ENCODE data around the gene ADAMTS6. TPM values are rescaled to one million over a fixed set of nuclear protein-coding genes. Genes with fewer than 3 reads are reported as not detected.
"Not testable (repeated sequence)": the region's sequence is repeated elsewhere in the genome, so short reads cannot be mapped to it uniquely, and the experiment has no call there.

The ADAMTS6 gene
- total RNA-seq, 1 experiment from 2014 or later, result 7.2 TPM

DNA sequence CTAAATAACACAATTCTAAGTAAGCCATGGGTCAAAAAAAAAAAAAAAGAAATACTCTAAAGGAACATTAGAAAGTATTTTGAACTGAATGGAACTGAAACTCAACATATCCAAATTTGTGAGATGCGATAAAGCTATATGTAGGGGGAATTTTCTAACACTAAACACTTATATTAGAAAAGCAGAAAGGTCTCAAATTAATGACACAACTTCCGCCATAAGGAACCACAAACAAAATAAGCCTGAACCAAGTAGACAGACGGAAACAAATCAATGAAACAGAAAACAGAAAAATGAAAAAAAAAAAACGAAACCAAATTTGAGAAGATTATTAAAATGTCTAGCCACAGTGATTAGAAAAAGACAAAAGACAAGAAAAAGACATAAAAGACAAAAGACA lies 39.9 kb downstream of the ADAMTS6 start:
- Histone ChIP-seq H3K4me1 (peaks cover 7% of the 10 kb centered on the region; the same call in 1 of the 2 replicates), H3K36me3 (no peaks in the 10 kb centered on the region), H3K27me3 (no peaks in the 10 kb centered on the region), H3K4me3 (no peak overlapping the region), H3K27ac (no peak overlapping the region), H3K9me3 (replicated peaks) (no peaks in the 10 kb centered on the region)
- DNase-seq, result no peak

DNA sequence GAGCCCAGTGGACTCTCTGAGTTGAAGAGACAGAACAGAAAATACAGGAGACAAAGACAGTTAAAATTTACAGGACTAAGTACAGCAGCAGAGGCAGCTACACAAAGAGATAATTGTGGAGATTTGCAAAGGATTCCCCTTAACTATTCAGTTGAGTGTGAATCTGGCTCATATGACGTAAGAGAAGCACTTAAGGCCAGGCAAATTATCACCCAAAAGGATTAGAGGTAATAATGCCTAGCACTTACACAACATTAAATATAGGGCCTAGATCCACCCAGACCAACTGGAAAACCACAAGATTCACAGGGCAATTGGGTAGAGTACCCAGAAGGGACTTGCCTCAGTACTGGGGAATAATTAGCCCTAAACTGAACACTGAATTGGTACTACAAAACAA lies 41.3 kb downstream of the ADAMTS6 start:
- DNase-seq, result peak; percentile 6 to 66
- Histone ChIP-seq H3K27me3 (no peaks in the 10 kb centered on the region), H3K4me3 (no peak overlapping the region), H3K9me3 (replicated peaks) (no peaks in the 10 kb centered on the region), H3K27ac (no peak overlapping the region), H3K4me1 (peaks cover 7% of the 10 kb centered on the region; the same call in 1 of the 2 replicates), H3K36me3 (no peaks in the 10 kb centered on the region)

DNA sequence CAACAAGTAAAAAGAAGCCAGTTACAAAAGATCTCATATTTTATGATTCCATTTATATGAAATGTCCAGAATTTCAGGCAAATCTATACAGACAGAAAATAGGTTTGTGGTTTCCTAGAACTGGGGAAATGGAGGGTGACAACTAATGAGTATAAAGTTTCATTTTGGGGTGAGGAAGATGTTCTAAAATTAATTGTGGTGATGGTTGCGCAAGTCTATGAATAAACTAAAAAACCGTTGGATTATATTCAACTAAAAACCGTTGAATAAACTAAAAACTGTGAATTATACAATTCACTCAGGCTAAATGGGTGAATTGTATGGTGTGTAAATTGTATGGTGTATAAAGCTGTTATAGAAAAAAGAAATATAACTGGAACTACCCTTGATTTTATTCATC lies 47.6 kb downstream of the ADAMTS6 start:
- no peak for DNase-seq
- H3K4me1 ChIP-seq, result no peaks in the 10 kb centered on the region
- no peak overlapping the region for H3K4me3 ChIP-seq
- H3K9me3 ChIP-seq (replicated peaks), result no peaks in the 10 kb centered on the region
- H3K27ac ChIP-seq, result no peak overlapping the region
- H3K27me3 ChIP-seq, result no peaks in the 10 kb centered on the region
- no peaks in the 10 kb centered on the region for H3K36me3 ChIP-seq

DNA sequence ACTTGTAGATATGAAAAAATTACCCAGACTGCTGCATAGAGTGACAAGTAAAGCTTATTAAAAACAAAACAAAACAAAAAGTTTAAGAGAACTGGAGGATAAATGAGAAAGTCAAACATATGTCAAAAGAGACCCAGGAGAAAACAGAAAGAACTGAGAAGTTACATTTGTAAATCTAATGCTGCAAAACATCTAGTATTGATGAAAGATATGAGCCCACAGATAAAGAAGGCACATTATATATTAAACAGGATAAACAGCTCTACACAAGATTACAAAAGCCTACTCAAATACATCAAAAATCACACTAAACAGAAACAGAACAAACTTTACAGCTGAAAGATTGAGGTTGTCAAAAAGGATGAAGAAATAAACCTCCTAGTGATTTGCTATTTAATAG lies 55.1 kb downstream of the ADAMTS6 start:
- DNase-seq, result no peak
- Histone ChIP-seq H3K27me3 (no peaks in the 10 kb centered on the region), H3K36me3 (no peaks in the 10 kb centered on the region), H3K9me3 (replicated peaks) (no peaks in the 10 kb centered on the region), H3K4me1 (no peaks in the 10 kb centered on the region), H3K27ac (no peak overlapping the region), H3K4me3 (no peak overlapping the region)

DNA sequence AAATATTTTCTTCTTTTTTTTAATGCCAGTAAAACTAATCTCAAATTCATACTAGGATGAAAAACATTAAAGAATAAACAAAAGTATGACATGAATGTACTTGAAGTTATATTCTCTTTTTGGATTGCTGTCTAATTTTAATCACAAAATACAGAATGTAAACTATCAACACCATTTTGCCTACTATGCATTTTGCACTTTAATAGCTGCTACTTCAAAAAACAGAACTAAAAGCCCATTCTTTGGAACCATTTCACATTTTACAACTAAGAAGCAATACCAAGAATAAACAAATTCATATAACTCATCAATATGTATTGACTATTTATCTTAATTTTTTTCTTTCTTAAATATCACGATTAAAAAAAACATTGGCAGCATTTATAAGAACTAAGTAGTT lies 58.1 kb downstream of the ADAMTS6 start:
- H3K36me3 ChIP-seq, result no peaks in the 10 kb centered on the region; the same call in 1 of the 2 replicates

DNA sequence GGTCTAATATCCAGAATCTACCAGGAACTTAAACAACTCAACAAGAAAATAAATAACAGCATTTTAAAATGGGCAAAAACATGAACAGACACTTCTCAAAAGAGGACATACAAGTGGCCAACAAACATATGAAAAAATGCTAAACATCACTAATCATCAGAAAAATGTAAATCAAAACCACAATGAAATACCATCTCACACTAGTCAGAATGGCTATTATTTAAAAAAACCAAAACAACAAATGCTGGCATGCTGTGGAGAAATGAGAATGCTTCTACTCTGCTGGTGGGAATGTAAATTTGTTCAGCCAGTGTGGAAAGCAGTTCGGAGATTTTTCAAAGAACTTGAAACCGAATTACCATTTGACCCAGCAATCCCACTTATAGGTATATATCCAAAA lies 63.1 kb downstream of the ADAMTS6 start:
- H3K27me3 ChIP-seq, result no peaks in the 10 kb centered on the region
- H3K9me3 ChIP-seq (replicated peaks), result peaks cover 3% of the 10 kb centered on the region; the same call in 1 of the 2 replicates
- no peaks in the 10 kb centered on the region; the same call in 1 of the 2 replicates for H3K36me3 ChIP-seq
- no peak overlapping the region for H3K27ac ChIP-seq
- H3K4me3 ChIP-seq, result no peak overlapping the region
- no peak for DNase-seq
- no peaks in the 10 kb centered on the region for H3K4me1 ChIP-seq

More for the DNA sequence above, 58.1 kb downstream of the ADAMTS6 start:
- no peaks in the 10 kb centered on the region for H3K27me3 ChIP-seq
- no peaks in the 10 kb centered on the region for H3K4me1 ChIP-seq
- H3K27ac ChIP-seq, result no peak overlapping the region
- DNase-seq, result no peak
- H3K9me3 ChIP-seq (replicated peaks), result no peaks in the 10 kb centered on the region; the same call in 1 of the 2 replicates
- no peak overlapping the region for H3K4me3 ChIP-seq

DNA sequence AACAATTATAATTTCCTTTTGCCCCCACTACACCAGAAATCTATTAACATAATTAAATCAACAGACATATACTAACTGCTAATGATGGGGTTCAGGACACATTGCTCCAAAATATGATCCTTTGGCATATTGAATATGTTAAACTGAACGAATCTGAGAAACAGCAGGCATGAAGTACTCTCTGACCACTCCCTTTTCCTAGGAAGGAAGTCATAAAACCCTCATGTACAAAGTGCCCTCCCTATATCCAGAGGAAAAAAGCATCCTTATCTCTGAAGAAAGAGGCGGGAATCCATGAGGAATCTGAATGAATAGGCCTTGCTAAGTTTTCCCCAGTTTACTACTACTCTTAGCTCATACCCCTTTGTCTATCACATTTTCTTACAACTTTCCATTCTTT lies 67.9 kb downstream of the ADAMTS6 start:
- no peaks in the 10 kb centered on the region for H3K4me1 ChIP-seq
- DNase-seq, result no peak
- no peaks in the 10 kb centered on the region for H3K27me3 ChIP-seq
- peaks cover 3% of the 10 kb centered on the region; the same call in 1 of the 2 replicates for H3K9me3 ChIP-seq (replicated peaks)
- H3K27ac ChIP-seq, result no peak overlapping the region
- no peak overlapping the region for H3K4me3 ChIP-seq
- peaks cover 4% of the 10 kb centered on the region; the same call in 1 of the 2 replicates for H3K36me3 ChIP-seq

DNA sequence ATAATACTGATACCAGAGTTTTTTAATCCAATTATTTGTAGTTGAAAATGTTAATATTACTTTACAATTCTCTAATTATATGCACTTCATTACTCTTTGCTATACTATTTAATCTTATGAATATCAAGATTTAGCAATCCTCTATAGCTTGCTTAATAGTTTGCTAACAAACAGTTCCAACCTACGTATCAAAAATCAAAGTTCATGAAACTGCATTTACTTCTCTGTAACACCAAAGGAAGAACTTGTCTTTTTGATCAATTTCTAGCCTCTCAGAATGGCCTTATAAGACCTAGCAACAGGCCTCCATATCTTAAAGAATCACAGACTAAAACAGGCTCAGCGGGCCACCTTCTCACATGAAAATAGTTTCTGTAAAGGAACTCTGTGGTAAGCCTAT lies 68.9 kb downstream of the ADAMTS6 start:
- Histone ChIP-seq H3K27ac (no peak overlapping the region), H3K36me3 (peaks cover 5% of the 10 kb centered on the region; the same call in 1 of the 2 replicates), H3K4me3 (no peak overlapping the region), H3K9me3 (replicated peaks) (peaks cover 3% of the 10 kb centered on the region; the same call in 1 of the 2 replicates), H3K27me3 (no peaks in the 10 kb centered on the region), H3K4me1 (no peaks in the 10 kb centered on the region)
- DNase-seq, result no peak

DNA sequence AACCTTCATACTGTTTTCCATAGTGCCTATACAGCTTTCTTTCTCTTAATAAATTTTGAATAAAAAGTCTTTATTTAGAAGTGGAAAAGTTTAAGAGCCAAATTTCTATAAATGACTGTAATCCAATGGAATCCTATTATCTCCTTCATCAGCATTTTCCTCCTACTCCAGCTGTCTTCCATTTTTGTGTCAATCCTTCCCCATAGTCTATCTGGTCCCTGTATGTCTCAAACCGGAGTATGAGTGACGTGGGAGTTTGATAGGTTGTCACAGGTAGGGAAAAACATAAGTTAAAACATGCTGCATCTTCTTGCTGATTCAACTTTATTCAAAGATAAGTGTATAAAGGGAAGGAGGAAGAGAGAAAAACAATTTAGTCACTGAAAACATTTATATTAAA lies 70.4 kb downstream of the ADAMTS6 start:
- no peak for DNase-seq
- no peaks in the 10 kb centered on the region for H3K9me3 ChIP-seq (replicated peaks)
- no peaks in the 10 kb centered on the region for H3K27me3 ChIP-seq
- no peak overlapping the region for H3K27ac ChIP-seq
- peaks cover 5% of the 10 kb centered on the region; the same call in 1 of the 2 replicates for H3K36me3 ChIP-seq
- no peak overlapping the region for H3K4me3 ChIP-seq
- no peaks in the 10 kb centered on the region for H3K4me1 ChIP-seq

DNA sequence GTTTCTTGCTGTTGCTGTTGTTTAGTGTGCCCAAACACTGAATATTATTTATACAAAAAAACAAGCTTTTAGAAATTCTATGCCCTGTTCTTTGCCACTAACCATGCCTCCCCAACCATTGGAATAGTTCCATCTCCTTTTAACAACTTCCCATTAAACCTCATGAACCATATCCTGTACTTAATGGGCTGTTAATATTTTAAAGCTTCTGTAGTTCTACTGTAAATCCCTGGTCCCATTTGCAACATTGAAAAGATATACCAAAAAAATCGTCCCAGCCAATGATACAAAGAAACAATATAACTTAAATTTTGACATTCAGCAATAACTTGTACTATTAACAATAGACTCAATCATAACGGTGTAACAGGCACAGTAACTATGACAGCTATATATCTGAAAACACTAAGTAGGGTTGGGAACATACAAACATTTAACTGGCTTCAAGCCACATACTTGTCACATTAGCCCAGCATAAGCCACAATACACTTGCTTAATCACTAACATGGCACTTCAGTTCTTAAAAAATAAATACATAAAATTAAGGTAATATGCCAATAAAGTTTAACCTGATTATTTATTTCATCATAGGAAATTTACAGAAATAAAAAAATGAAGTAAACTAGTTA lies 86.1 kb downstream of the ADAMTS6 start:
- no peaks in the 10 kb centered on the region for H3K4me1 ChIP-seq
- H3K27me3 ChIP-seq, result no peaks in the 10 kb centered on the region
- H3K27ac ChIP-seq, result no peak overlapping the region
- DNase-seq, result no peak
- no peak overlapping the region for H3K4me3 ChIP-seq
- no peaks in the 10 kb centered on the region for H3K36me3 ChIP-seq
- H3K9me3 ChIP-seq (replicated peaks), result no peaks in the 10 kb centered on the region

DNA sequence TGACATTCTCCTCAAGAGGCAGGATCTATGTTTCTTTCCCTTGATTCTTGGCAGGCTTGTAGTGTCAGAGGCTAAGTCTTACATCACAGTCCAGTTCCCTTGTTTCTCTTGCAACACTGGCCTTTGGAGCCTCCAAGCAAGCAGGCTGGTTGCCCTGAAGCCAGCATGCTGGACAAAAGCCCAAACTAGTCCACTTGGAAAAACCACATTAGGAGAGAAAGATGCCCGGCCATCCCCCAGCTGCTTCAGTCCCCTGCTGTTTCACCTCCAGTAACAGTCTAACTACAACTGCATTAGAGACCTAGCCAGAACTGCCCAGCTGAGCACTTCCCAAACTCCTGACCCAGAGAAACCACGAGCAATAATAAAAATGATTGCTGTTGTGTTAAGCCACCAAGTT lies 87.6 kb downstream of the ADAMTS6 start:
- Histone ChIP-seq H3K27ac (no peak overlapping the region), H3K27me3 (no peaks in the 10 kb centered on the region), H3K9me3 (replicated peaks) (no peaks in the 10 kb centered on the region), H3K4me1 (no peaks in the 10 kb centered on the region), H3K36me3 (no peaks in the 10 kb centered on the region), H3K4me3 (no peak overlapping the region)
- DNase-seq, result peak; percentile 13 to 39

DNA sequence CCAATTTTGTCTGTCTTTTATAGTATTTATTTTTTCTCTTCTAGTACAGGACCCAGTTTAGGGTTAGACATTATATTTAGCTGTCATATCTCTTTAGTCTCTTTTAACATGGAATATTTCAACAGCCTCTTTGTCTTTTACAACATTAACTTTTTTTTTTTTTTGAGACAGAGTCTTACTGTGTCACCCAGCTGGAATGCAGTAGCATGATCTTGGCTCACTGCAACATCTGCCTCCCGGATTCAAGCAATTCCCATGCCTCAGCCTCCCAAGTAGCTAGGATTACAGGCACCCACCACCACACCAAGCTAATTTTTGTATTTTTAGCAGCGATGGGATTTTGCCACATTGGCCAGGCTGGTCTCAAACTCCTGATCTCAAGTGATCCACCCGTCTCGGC lies 90.1 kb downstream of the ADAMTS6 start:
- Histone ChIP-seq H3K36me3 (no peaks in the 10 kb centered on the region; the same call in 1 of the 2 replicates), H3K4me3 (no peak overlapping the region), H3K27ac (no peak overlapping the region), H3K4me1 (no peaks in the 10 kb centered on the region), H3K9me3 (replicated peaks) (no peaks in the 10 kb centered on the region; the same call in 1 of the 2 replicates), H3K27me3 (no peaks in the 10 kb centered on the region)
- DNase-seq, result no peak

DNA sequence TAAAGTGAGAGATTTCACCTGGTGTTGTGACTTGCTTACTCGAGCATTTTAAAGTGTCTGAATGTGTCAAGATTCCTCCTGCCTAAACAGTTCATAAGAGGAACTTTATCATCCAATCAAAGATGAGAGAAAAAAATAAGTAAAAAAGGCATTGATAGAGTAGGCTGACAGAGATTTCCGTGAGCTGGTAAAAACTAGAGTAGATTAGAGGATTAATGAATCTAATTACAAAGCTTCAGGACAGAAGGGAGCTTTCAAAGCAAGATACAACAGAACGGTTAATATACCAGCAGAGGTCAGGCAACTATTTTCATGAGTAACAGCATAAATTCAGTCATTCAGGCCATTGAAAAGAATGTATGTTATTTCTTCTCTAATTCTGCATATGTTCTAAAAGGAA lies 91.5 kb downstream of the ADAMTS6 start:
- Histone ChIP-seq H3K9me3 (replicated peaks) (no peaks in the 10 kb centered on the region; the same call in 1 of the 2 replicates), H3K27ac (no peak overlapping the region), H3K4me1 (no peaks in the 10 kb centered on the region), H3K36me3 (no peaks in the 10 kb centered on the region; the same call in 1 of the 2 replicates), H3K4me3 (no peak overlapping the region), H3K27me3 (no peaks in the 10 kb centered on the region)
- no peak for DNase-seq

DNA sequence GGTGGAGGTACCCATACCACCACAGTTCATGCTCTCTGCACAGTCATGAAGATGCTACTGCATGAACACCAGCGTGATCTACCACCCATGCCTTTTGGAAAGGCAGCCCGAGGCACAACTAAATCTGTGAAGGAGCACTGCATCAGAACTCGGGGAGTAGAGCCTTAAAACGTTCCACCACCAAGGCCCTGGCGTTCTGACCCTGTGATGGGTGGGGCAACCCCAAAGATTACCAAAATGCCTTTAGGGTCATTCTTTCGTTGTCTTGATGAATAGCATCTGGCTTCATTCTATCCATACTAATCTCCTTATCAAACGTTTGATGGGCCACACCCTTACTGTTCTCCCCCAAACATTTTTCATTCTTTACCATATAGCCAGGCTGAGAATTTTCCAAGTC lies 97.9 kb downstream of the ADAMTS6 start:
- Histone ChIP-seq H3K9me3 (replicated peaks) (no peaks in the 10 kb centered on the region; the same call in 1 of the 2 replicates), H3K27ac (no peak overlapping the region)

DNA sequence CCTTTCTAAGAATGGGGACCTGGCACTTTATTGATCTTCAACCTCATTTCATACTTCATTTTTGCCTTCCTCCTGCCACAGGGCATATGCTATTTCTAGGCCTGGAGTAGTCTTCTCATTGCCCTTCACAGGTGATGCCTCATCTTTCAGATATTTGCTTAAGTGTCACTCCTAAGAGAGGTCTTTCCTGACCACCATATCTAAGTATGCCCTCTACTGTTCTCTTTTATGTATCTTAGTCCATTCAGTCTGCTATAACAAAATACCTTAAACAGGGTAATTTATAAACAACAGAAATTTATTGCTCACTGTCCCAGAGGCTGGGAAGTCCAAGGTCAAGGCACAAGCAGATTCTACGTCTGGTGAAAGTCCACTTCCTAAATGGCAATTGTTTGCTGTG lies 99.1 kb downstream of the ADAMTS6 start:
- no peaks in the 10 kb centered on the region; the same call in 1 of the 2 replicates for H3K9me3 ChIP-seq (replicated peaks)
- H3K27ac ChIP-seq, result no peak overlapping the region
- H3K27me3 ChIP-seq, result no peaks in the 10 kb centered on the region; the same call in 1 of the 2 replicates
- no peaks in the 10 kb centered on the region for H3K4me1 ChIP-seq
- H3K36me3 ChIP-seq, result no peaks in the 10 kb centered on the region; the same call in 1 of the 2 replicates
- no peak for DNase-seq
- no peak overlapping the region for H3K4me3 ChIP-seq

More for the DNA sequence above, 97.9 kb downstream of the ADAMTS6 start:
- no peak for DNase-seq
- Histone ChIP-seq H3K27me3 (no peaks in the 10 kb centered on the region; the same call in 1 of the 2 replicates), H3K36me3 (no peaks in the 10 kb centered on the region; the same call in 1 of the 2 replicates), H3K4me1 (no peaks in the 10 kb centered on the region), H3K4me3 (no peak overlapping the region)

DNA sequence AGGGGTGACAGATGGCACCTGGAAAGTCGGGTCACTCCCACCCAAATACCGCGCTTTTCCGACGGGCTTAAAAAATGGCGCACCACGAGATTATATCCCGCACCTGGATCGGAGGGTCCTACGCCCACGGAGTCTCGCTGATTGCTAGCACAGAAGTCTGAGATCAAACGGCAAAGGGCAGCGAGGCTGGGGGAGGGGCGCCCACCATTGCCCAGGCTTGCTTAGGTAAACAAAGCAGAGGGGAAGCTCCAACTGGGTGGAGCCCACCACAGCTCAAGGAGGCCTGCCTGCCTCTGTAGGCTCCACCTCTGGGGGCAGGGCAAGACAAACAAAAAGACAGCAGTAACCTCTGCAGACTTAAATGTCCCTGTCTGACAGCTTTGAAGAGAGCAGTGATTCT lies 111.2 kb downstream of the ADAMTS6 start:
- H3K36me3 ChIP-seq; H3K9me3 ChIP-seq (replicated peaks); H3K4me1 ChIP-seq; DNase-seq; H3K27ac ChIP-seq; H3K27me3 ChIP-seq; H3K4me3 ChIP-seq: not testable (repeated sequence)

All from SJCRH30 (cell line).